HG02588 (cell line): ENCODE data around the gene TDRD9.
"Not testable (repeated sequence)": the region's sequence is repeated elsewhere in the genome, so short reads cannot be mapped to it uniquely, and the experiment has no call there.

ENCODE experiments used
- ATAC-seq: cut with Tn5 transposase; IDR thresholded peaks from one replicate; pipeline ENCODE4 v1.9.1; 2021; ENCODE audit warnings: mild to moderate bottlenecking, moderate library complexity; ENCODE audit not compliant: unreplicated experiment

The TDRD9 gene, protein sequence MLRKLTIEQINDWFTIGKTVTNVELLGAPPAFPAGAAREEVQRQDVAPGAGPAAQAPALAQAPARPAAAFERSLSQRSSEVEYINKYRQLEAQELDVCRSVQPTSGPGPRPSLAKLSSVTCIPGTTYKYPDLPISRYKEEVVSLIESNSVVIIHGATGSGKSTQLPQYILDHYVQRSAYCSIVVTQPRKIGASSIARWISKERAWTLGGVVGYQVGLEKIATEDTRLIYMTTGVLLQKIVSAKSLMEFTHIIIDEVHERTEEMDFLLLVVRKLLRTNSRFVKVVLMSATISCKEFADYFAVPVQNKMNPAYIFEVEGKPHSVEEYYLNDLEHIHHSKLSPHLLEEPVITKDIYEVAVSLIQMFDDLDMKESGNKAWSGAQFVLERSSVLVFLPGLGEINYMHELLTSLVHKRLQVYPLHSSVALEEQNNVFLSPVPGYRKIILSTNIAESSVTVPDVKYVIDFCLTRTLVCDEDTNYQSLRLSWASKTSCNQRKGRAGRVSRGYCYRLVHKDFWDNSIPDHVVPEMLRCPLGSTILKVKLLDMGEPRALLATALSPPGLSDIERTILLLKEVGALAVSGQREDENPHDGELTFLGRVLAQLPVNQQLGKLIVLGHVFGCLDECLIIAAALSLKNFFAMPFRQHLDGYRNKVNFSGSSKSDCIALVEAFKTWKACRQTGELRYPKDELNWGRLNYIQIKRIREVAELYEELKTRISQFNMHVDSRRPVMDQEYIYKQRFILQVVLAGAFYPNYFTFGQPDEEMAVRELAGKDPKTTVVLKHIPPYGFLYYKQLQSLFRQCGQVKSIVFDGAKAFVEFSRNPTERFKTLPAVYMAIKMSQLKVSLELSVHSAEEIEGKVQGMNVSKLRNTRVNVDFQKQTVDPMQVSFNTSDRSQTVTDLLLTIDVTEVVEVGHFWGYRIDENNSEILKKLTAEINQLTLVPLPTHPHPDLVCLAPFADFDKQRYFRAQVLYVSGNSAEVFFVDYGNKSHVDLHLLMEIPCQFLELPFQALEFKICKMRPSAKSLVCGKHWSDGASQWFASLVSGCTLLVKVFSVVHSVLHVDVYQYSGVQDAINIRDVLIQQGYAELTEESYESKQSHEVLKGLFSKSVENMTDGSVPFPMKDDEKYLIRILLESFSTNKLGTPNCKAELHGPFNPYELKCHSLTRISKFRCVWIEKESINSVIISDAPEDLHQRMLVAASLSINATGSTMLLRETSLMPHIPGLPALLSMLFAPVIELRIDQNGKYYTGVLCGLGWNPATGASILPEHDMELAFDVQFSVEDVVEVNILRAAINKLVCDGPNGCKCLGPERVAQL (N-terminal part only)

GRCh38 chr14:103928011-103928890, at the start of gene TDRD9:
TSS of gene TDRD9 (plus strand) at chr14:103928456. CDS start at chr14:103928510, 54 bp downstream.
- ATAC-seq, result no peak

DNA sequence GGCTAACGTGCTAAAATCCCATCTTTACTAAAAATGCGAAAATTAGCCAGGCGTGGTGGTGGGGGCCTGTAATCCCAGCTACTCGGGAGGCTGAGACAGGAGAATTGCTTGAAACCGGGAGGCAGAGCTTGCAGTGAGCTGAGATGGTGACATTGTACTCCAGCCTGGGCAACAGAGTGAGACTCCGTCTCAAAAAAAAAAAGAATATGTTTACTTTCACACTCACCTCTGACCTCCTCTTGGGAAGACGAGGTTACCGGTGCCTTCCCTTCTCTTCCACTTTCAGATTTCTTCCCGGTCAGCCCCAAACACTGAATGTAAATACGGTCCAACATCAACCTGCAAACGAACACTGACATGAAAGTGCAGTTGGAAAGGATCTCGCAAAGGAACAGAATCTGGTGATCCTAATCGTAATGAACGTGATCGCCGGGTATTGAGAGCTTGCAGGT, 49.1 kb upstream of the TDRD9 start:
- ATAC-seq, result no peak

DNA sequence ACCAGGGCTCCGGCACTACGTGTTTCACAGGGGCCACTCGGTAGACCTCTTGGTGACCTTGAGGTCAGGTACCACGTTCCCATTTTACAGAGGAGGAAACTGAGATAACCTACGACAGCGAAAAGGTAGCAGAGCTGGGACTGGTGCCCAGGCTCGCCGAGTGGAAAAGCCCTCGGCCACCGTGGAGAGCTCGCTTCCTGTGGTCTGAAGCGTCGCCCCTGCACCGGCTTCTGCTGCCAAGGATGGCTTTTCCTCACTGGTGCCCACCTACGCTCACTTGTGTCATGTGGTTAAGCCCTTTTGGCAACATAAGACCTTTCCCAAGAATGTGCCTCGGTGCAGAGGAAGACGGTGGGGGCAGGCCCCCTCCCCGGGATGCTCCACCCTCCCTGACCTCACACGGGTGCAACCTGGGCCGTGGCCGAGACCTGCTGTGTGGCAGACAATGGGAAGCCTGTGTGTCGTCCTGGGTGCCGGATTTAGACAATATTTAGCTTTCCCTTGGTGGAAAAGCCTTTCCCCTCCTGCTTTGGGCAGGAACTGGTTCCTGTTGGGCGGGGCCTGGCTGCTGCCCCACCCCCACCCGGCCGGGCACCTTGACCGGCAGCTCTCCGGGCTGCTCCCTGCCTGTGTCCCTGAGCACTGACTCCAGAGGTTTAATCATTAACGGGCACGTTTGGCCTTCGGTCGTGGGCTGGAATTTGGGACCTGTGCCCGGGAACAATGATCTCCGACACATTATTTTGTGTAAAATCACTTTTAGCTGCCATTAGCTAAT, 48.5 kb upstream of the TDRD9 start:
- no peak for ATAC-seq

GRCh38 chr14:103880348-103881267, 47.6 kb upstream of the TDRD9 start:
- ATAC-seq, result no peak

DNA sequence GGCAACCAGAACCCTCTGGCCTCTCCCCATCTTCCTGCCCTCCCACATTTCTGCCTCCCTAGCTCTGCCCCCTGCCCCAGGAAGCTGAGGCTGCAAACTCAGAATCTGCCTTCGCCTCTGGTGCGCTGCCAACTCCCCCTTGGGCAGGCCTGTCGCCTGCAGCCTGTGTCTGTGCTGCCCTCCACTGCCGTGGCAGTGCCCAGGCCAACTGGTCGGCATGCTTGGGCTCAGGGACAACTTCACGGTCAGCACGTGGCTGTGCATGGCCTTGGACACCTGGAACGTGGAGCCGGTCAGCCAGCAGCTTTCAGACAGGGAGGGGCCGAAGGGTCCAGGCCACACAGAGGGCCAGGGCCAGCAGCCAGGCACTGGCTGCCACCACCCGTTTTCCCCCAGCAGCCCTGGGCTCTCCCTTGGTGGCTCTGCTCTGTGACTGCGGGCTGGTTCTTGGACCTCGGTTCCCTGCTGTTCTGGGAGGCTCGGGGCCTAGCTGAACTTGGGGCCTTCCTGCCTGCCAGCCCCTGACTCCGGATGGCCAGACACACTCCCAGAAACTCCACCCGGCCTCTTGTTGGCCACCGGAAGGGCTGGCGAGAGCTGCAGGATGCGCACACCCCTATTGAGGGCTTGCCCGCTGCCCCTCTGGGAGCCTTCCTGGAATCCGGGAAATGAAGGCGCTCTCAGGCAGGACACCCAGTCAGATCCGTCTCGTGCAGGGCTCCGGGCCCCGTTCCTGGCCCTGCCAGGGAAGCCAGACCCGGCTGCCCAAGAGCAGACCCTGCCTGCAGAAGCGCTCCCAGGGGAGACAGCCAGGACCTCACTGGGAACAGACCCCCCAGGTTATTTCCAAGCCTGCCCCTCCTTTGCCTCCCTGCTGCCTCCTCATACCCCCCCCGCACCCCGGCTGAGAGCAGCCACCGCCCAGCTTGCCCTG, 46.7 kb upstream of the TDRD9 start:
- no peak for ATAC-seq

- ATAC-seq, result no peak
Observed at GRCh38 chr14:103882503-103883262, 45.6 kb upstream of the TDRD9 start.

GRCh38 chr14:103883263-103883523, 45.1 kb upstream of the TDRD9 start:
- no peak for ATAC-seq

- no peak for ATAC-seq
Observed at GRCh38 chr14:103884854-103885253, 43.4 kb upstream of the TDRD9 start.

DNA sequence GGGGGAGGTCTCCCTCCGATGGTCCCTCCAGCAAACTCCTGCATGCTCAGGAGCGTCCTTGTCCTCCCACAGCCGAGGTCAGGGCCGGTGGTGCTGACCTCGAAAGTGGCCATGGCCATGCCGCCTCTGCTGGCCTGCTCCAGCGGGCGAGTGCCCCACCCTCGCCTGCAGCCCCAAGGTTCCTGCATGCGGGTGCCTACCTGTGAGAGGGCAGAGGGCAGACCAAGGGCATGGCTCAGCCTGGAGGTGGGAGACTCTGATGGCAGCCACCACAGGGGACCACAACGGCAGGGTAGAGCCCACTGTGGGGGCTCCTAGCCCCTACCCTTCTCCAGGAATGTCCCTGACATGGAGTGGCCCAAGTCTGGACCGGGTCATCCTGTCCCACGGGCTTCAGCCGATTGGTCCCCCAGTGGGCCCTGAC, 42.7 kb upstream of the TDRD9 start:
- ATAC-seq, result no peak

GRCh38 chr14:103886304-103887169, 41.7 kb upstream of the TDRD9 start:
- no peak for ATAC-seq

- no peak for ATAC-seq
Observed at GRCh38 chr14:103887170-103887501, 41.1 kb upstream of the TDRD9 start.

DNA sequence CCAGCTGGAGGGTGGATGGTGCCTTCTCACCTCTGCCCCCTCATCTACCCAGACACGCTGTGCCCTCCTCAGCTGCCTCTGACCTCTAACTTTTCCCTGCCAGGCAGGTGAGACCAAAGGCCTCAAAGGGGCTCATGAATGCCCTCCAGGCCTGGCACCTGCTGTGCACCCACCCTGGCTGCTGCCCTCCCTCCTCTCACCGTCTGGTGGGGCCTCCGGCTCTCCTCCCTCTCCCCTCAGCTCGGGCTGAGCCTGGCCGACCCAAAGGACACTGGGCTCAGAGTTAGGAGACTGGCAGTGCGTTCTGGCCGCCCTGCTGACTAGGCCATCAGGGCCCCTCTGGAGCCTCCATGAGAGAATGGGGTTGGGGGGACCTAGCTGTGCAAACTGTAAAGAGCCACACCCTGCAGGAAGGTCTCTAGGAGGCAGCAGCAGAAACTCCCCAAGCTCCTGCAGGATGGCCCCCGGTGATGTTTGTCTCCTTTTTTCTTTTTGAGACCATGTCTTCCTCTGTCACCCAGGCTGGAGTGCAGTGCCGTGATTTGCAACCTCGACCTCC, 40.6 kb upstream of the TDRD9 start:
- ATAC-seq, result no peak

GRCh38 chr14:103889002-103889312, 39.3 kb upstream of the TDRD9 start:
- not testable (repeated sequence) for ATAC-seq

DNA sequence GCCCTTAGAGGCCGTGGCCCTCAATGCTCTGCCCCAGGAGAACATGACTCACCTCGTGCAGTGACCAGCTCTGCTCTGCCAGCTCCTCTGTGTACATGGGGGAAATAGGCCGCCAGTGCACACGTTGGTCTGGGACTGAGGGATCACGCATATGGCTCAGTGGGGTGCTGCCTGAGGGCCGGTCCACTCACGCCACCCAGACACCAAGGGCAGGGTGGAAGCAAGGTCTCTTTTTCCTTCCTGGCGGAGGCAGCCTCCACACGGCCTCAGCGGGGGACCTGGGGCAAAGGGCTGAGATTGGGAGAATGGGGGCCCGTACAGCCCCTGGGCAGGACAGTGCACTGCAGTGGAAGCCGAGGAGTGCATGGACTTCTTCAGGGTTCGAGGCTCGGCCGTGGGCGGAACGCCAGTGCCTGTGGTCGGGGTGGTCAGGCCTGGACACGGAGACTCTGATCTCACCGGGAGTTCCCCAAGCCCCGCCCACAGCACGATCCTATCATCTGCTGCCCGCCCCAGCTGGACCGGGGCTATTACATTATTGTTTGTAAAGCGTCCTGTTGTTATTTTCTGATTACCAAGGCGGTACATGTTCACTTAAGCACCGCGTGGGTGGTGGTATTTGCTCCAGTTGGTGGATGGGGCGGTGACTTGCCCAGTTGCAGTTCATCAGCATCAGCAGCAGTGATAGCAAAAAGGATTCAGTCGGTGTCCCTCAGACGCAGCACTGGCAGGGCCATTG, 38.8 kb upstream of the TDRD9 start:
- ATAC-seq, result no peak

DNA sequence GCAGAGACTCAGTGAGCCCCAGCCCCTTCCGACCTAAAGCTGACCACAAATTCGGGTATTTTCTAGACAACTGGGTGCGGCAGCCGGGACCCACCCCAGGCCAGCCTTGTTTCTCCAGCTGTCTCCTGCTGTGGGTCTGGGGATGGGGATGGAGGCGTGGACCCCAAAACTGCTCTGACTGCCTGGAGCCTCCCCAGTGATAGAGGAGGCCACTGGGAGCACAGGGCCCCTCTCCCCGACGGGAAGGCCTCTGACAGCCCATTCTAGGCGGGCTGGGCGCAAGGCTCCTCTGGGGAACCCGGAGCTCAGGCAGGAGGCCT, 38.2 kb upstream of the TDRD9 start:
- no peak for ATAC-seq
